Right cardiac atrium (tissue), 5 donors: ENCODE measurements around the gene FLVCR1. TPM values are rescaled to one million over a fixed set of nuclear protein-coding genes. Genes with fewer than 3 reads are reported as not detected.

ENCODE experiments used
- ATAC-seq, 2 donors: fragments of 200-7000 bp; cut with Tn5 transposase; one replicate each; pipeline versions ENCODE4 v1.8.0 to v1.9.1; 2020; ENCODE audit warnings: moderate library complexity in 2 of 2, mild to moderate bottlenecking in 1 of 2
- DNase-seq, 3 donors: peaks; one replicate each; pipeline ENCODE4 v3.0.0-alpha.2; 2020
- H3K27ac ChIP-seq: one replicate; pipeline ENCODE4 v1.5.1; 2013; ENCODE audit warnings: mild to moderate bottlenecking, low read length, control low read depth, moderate library complexity
- H3K27me3 ChIP-seq: one replicate; pipeline ENCODE4 v1.6.1; 2013; ENCODE audit not compliant: control insufficient read depth, insufficient read depth
- H3K4me1 ChIP-seq: one replicate; pipeline ENCODE4 v1.6.1; 2013; ENCODE audit warnings: low read length; ENCODE audit not compliant: control insufficient read depth, insufficient read depth
- H3K4me3 ChIP-seq: one replicate; pipeline ENCODE4 v1.5.1; 2013; ENCODE audit warnings: low read length, control low read depth
- H3K9me3 ChIP-seq: one replicate; pipeline ENCODE4 v1.6.1; 2013; ENCODE audit warnings: low read length; ENCODE audit not compliant: control insufficient read depth
- WGBS: extraction: QIAGEN DNeasy Blood & Tissue Kit; methylation state at CpG from one replicate; pipeline ENCODE4 v1.1.7; 2013; 5-methylcytosine and 5-hydroxymethylcytosine counted together
- intact Hi-C, 4 donors: fragments of 100-400 bp; cut with DNase I; formaldehyde crosslinking; loops; one replicate each; pipeline versions ENCODE4 v1.11.0 to v1.14.0; 2022 to 2023
- polyA plus RNA-seq: library from polyadenylated mRNA; stranded (reverse); fragments of 200-250 nt; gene quantifications from one replicate; pipeline ENCODE4 v1.2.3, GENCODE V29; 2013
- total RNA-seq, 4 donors: library from RNA; stranded (reverse); fragmentation: NEBNext Ultra II Directional; extraction: Animal tissue kit (Norgen Biotek cat#: 25700); gene quantifications; one replicate each; pipeline ENCODE4 v1.2.1, GENCODE V29; 2021
- donor health status: healthy with polysubstance abuse.
- donor health status: DM: no; HTN: yes; CAD: no.
- donor health status: DM: no; HTN: no; CAD: no.
- donor health status: DM: no; HTN: yes; CAD: no; lungs with severe emphysema.
- donor health status: DM: yes; HTN: yes; CAD: no.

Gene FLVCR1
- total and polyA plus RNA-seq, 5 donors: 1.1 to 4.7 (median 3.2) TPM

DNA sequence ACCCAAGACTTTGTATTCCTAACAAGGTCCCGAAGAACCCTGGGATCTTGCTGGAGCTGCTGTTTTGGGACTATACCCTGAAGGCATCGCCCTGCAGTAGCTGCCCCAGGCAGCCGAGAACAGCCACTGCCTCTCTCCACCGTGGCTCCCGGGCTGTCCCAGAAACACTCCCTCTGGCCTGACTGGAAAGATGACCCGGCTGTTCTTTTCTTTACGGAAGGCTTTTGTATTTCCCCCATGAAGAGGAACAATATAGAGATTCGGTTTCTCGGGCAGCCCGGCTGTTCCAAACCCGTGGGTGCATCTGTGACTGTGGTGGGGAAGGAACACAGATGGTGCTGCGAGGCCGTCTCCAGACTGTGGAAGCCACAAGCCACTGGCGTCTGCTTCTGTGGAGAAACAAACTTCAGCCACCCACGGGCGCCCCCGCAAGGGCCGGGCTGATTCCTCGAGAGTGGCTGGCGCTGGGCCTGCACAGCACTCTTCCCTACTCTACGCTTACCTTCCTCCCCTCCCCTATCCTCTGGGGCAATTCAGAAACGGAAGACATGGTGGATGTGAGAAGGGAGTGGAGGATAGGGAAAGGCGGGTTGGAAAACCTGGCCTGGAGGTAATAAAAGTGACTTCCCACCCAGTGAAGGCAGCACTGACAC lies 58.5 kb downstream of the FLVCR1 start:
- no peak overlapping the region for H3K4me3 ChIP-seq

DNA sequence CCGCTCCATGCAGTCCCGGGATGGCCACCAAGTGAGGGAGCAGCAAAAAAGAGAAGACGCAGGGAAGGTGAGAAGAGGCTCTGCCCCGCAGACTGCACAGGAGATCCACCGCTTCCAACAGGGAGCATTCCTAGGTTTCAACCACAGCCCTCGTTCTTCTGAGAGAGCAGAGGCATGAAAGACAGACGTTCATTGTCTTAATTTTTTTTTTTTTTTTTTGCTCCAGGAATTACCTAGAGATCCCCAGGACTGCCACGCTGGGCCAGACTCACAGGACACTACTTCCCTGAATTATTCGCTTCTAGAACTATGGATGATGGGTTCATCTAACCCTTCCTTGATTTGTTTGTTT lies 59.0 kb downstream of the FLVCR1 start:
- Histone ChIP-seq H3K9me3 (no peaks in the 10 kb centered on the region), H3K4me1 (no peaks in the 10 kb centered on the region), H3K27ac (no peak overlapping the region), H3K27me3 (no peaks in the 10 kb centered on the region), H3K4me3 (no peak overlapping the region)
- DNase-seq (no peak), ATAC-seq (no peak)
- intact Hi-C loops: no loop called here
- WGBS: 64% methylated on average over 9 of the region's 9 CpGs

More for the DNA sequence above, 58.5 kb downstream of the FLVCR1 start:
- Histone ChIP-seq H3K9me3 (no peaks in the 10 kb centered on the region), H3K27me3 (no peaks in the 10 kb centered on the region), H3K4me1 (no peaks in the 10 kb centered on the region), H3K27ac (no peak overlapping the region)
- intact Hi-C loops: no loop called here
- DNase-seq (peak; percentile 55 to 80 (median 68)), ATAC-seq (peak; percentile 68 to 71)
- 19% methylated on average over 23 of the region's 23 CpGs for WGBS

DNA sequence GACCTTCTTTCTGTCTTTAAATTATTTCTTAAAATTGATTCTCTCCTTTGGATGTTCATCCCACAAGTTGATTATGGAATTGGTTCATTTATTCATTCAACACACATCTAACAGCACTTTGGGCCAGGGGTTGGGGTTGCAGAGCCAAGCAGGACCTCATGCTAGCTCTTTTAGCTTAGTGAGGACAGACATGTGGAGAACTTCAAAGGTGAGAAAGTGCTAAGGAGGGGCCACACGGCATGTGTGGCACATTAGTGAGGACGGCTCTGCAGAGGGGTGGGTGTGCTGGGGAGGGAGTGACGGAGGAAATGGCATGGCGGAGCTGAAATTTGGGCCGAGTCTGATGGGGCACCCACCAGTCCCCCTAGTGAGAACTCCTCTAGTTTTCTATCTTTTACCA lies 59.8 kb downstream of the FLVCR1 start:
- 83% methylated on average over 5 of the region's 5 CpGs for WGBS
- no peaks in the 10 kb centered on the region for H3K27me3 ChIP-seq
- DNase-seq (no peak), ATAC-seq (no peak)
- no peaks in the 10 kb centered on the region for H3K9me3 ChIP-seq
- H3K27ac ChIP-seq: no peak overlapping the region
- intact Hi-C loops: no loop called here
- H3K4me1 ChIP-seq: no peaks in the 10 kb centered on the region
- no peak overlapping the region for H3K4me3 ChIP-seq

DNA sequence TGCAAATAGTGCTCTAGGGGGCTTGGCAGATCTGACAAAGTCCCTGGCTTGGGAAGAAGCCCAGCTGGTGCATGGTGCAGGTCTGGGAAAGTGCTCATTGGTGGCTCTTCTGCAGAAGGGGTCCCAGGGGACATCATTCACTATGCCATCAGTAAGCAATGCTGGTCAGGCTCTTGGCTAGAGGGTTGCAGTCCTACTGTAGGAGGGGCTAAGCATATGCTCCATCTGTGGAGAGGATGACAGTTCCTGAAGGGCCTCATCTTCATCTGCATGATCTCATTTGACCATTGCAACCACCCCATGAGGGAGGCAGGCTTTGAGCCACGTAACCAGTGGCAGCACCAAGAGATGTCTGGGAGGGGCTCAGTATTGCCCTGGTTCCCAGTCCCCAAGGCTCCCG lies 60.7 kb downstream of the FLVCR1 start:
- intact Hi-C loops: no loop called here
- Histone ChIP-seq H3K4me3 (no peak overlapping the region), H3K4me1 (no peaks in the 10 kb centered on the region), H3K27ac (no peak overlapping the region), H3K27me3 (no peaks in the 10 kb centered on the region), H3K9me3 (no peaks in the 10 kb centered on the region)
- 61% methylated on average over 2 of the region's 2 CpGs for WGBS
- no peak for DNase-seq
- ATAC-seq: no peak

DNA sequence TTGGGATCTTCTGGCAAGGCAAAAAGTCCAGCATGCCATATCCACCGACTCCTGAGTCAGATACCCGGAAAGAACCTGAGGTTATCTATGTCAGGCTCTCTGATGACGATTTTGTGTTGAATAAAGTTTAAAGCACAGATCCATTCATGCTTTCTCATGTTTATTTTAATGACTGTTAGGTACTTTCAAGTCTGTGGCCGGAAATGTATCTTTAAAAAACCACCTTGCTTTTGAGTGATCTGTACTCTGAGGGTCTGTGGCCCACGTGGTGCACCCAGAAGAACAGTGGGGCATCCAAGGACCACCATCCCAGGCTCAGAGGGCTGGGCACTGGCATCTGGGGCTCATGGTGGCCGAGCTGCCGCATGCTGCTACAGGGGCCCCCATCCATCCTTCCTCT lies 62.2 kb downstream of the FLVCR1 start:
- 81% methylated on average over 7 of the region's 7 CpGs for WGBS
- H3K4me1 ChIP-seq: no peaks in the 10 kb centered on the region
- intact Hi-C loops: no loop called here
- H3K27me3 ChIP-seq: no peaks in the 10 kb centered on the region
- H3K4me3 ChIP-seq: no peak overlapping the region
- H3K27ac ChIP-seq: no peak overlapping the region
- DNase-seq: no peak
- H3K9me3 ChIP-seq: no peaks in the 10 kb centered on the region
- no peak for ATAC-seq

DNA sequence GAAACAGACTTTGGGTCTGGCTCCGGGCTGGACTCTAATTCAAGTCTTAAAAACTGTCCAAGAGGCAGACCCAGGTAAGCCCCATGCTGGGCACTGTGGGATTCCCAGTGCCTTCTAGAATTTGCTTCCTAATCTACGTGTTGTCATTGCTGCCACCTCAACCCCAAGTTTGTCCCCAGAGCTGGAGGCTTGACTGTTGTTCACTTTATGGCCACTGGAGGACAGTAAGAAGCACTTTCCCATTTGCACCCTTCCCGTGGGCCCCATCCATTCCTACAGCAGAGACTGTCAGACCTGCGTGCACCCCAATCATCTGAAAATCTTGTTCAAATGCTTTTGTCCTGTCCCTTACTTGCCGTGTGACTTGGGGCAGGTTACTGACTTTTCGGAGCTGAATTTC lies 62.8 kb downstream of the FLVCR1 start:
- Histone ChIP-seq H3K27ac (no peak overlapping the region), H3K4me1 (no peaks in the 10 kb centered on the region), H3K27me3 (no peaks in the 10 kb centered on the region), H3K9me3 (no peaks in the 10 kb centered on the region), H3K4me3 (no peak overlapping the region)
- intact Hi-C loops: no loop called here
- ATAC-seq: no peak
- DNase-seq: no peak
- WGBS: 70% methylated on average over 6 of the region's 6 CpGs

DNA sequence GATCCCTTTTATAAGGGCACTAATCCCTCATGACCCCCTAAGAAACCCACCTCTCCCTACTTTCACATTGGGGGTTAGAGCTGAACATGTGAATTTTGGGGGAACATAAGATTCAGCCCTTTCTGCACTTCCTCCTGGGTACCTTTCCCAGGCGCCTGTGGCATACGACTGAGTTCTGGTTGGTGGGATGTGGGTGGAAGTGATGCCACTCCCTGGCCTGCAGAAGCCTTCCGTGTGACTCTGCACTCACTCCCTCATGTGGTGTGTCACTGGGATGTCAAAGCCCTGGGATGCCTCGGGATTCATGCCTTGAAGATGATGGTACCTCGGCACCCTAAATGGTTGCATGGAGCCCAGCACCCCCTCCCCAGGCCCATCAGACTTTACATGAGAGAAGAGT lies 63.9 kb downstream of the FLVCR1 start:
- no peak overlapping the region for H3K27ac ChIP-seq
- intact Hi-C loops: no loop called here
- no peak overlapping the region for H3K4me3 ChIP-seq
- H3K9me3 ChIP-seq: no peaks in the 10 kb centered on the region
- H3K4me1 ChIP-seq: no peaks in the 10 kb centered on the region
- no peaks in the 10 kb centered on the region for H3K27me3 ChIP-seq
- 79% methylated on average over 5 of the region's 5 CpGs for WGBS
- ATAC-seq (no peak), DNase-seq (no peak)

DNA sequence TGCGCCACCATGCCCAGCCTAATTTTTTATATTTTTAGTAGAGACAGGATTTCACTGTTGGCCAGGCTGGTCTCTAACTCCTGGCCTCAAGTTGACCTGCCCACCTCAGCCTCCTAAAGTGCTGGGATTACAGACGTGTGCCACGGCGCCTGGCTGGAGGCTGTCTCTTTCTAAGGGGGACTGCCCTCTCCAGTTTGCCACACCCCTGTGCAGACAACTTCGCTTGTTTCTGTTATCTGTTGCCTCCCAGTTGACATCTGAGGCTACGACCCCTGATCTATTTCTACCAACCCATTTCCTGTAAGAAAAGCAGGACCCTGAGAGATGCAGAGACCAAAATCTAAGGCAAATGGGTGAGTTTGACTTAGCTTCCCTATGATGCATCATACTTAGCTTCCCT lies 68.3 kb downstream of the FLVCR1 start:
- intact Hi-C loops: no loop called here

DNA sequence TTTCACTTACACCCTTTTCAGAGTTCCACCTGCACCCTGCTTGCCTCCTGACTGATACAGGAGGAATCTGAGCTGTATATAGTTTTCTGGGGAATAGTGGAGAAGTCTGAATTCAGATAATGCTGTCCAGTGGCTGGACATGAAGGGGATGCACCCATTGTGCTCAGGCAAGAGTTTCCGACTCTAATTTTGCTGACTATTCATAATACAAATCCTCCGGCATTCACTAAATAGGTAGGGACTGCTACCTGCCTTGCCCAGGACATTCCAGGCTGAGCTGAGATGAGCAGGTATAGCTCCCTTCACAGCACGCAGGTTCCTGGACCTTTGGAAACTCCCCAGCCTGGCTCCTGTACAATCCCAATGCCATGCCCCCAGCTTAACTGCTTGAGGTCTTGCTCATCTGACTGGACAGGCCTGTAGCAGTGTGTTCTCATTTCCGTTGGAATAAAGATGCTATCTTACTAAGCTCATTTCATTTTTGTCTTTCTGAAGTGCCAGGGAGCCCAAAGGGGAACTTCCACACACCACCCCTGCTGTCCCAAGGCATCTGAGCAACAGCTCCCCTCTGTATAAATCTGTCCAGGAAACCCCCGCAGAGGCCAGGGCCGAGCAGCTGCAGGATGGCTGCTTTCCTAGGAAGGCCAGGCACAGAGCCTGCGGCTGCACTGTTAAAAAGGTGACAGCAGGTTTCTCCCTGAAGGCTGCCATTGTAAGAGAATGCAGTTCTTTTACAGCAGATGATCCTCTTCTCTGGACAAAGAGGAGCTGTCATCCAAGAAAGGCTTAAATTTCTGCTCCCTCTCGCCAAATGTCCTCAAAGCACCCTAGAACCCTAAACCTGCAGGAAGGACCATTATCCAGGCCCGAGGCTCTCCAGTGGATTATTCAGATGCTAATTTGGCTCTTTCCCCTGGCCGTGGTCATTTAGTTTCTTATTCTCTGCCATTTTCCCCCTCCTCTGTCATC lies 70.5 kb downstream of the FLVCR1 start:
- 45% methylated on average over 10 of the region's 10 CpGs for WGBS
- H3K27ac ChIP-seq: no peak overlapping the region
- no peaks in the 10 kb centered on the region for H3K27me3 ChIP-seq
- H3K9me3 ChIP-seq: no peaks in the 10 kb centered on the region
- H3K4me3 ChIP-seq: no peak overlapping the region
- no peak for DNase-seq
- H3K4me1 ChIP-seq: no peaks in the 10 kb centered on the region
- intact Hi-C loops: no loop called here
- ATAC-seq: no peak

More for the DNA sequence above, 68.3 kb downstream of the FLVCR1 start:
- 80% methylated on average over 6 of the region's 6 CpGs for WGBS
- no peaks in the 10 kb centered on the region for H3K27me3 ChIP-seq
- DNase-seq (no peak), ATAC-seq (no peak)
- no peaks in the 10 kb centered on the region for H3K4me1 ChIP-seq
- no peaks in the 10 kb centered on the region for H3K9me3 ChIP-seq
- no peak overlapping the region for H3K4me3 ChIP-seq
- H3K27ac ChIP-seq: no peak overlapping the region

DNA sequence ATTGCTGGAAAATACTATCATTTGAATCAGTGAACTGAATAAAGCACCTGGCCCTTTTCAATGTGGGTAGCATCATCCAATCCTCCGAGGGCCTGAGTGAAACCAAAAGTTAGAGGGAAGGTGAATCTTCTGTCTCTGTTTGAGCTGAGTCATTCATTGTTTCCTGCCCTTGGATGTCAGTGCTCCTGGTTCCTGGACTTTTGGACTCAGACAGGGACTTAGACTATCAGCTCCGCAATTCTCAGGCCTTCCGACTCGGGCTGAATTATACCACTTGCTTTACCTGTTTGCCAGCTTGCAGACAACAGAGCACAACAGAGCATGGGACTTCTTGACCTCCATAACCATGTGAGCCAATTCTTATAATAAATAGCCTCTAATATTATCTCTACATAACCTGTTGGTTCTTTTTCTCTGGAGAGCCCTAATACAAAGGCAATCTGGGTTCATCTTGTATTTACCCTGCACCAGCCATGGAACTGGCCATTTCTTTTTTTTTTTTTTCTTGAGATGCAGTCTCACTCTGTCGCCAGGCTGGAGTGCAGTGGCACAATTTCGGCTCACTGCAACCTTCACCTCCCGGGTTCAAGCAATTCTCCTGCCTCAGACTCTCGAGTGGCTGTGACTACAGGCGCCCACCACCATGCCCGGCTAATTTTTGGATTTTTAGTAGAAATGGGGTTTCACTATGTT lies 73.1 kb downstream of the FLVCR1 start:
- WGBS: 84% methylated on average over 10 of the region's 10 CpGs
- Histone ChIP-seq H3K4me1 (no peaks in the 10 kb centered on the region), H3K27ac (no peak overlapping the region), H3K27me3 (no peaks in the 10 kb centered on the region), H3K4me3 (no peak overlapping the region), H3K9me3 (no peaks in the 10 kb centered on the region)
- intact Hi-C loops: no loop called here
- DNase-seq (no peak), ATAC-seq (no peak)
